ENCODE data around the gene GALNT11. TPM values are rescaled to one million over a fixed set of nuclear protein-coding genes. Genes with fewer than 3 reads are reported as not detected.

GALNT11 gene
- total RNA-seq, 1 donor from 2014 or later: 68.3 TPM

- DNase-seq: no peak
Measured at GRCh38 chr7:152120210-152120609, 94.7 kb downstream of the GALNT11 start.

GRCh38 chr7:152120776-152121175, 95.3 kb downstream of the GALNT11 start:
- DNase-seq: no peak

GRCh38 chr7:152121432-152121831, 96.0 kb downstream of the GALNT11 start:
- no peak for DNase-seq

GRCh38 chr7:152122540-152122939, 97.1 kb downstream of the GALNT11 start:
- DNase-seq: no peak

GRCh38 chr7:152126741-152127140, 101.3 kb downstream of the GALNT11 start:
- DNase-seq: no peak

- DNase-seq: no peak
Measured at GRCh38 chr7:152127229-152127628, 101.8 kb downstream of the GALNT11 start.

- no peak for DNase-seq
Measured at GRCh38 chr7:152128252-152128651, 102.8 kb downstream of the GALNT11 start.

- no peak for DNase-seq
Measured at GRCh38 chr7:152128741-152129461, 103.4 kb downstream of the GALNT11 start.

- no peak for DNase-seq
Measured at GRCh38 chr7:152129682-152130081, 104.2 kb downstream of the GALNT11 start.

- no peak for DNase-seq
Measured at GRCh38 chr7:152130658-152131590, 105.5 kb downstream of the GALNT11 start.

GRCh38 chr7:152131981-152132494, 106.6 kb downstream of the GALNT11 start:
- no peak for DNase-seq

- DNase-seq: no peak
Measured at GRCh38 chr7:152132812-152133211, 107.3 kb downstream of the GALNT11 start.

- DNase-seq: no peak
Measured at GRCh38 chr7:152133804-152134203, 108.3 kb downstream of the GALNT11 start.

GRCh38 chr7:152136686-152137085, 111.2 kb downstream of the GALNT11 start:
- peak; percentile 38 for DNase-seq

- peak; percentile 29 for DNase-seq
Measured at GRCh38 chr7:152137476-152138025, 112.1 kb downstream of the GALNT11 start.

GRCh38 chr7:152140067-152140466, 114.6 kb downstream of the GALNT11 start:
- no peak for DNase-seq

GRCh38 chr7:152140560-152140959, 115.1 kb downstream of the GALNT11 start:
- no peak for DNase-seq

GRCh38 chr7:152142976-152143595, 117.6 kb downstream of the GALNT11 start:
- no peak for DNase-seq

- no peak for DNase-seq
Measured at GRCh38 chr7:152144557-152145245, 119.2 kb downstream of the GALNT11 start.

GRCh38 chr7:152145853-152146466, 120.5 kb downstream of the GALNT11 start:
- DNase-seq: peak; percentile 58

GRCh38 chr7:152148706-152149105, 123.2 kb downstream of the GALNT11 start:
- DNase-seq: no peak
